HEK293 (cell line): ENCODE results near the gene USP3.
A peak's percentile ranks its signal among the peaks of the same experiment; 100 is the strongest.

Source experiments
- CTCF ChIA-PET: fragments of 350-600 bp; formaldehyde crosslinking; extraction: SDS; loops from one replicate; lab custom pipeline; 2021; ENCODE audit warnings: antibody characterized with exemption; lab: Yijun Ruan, JAX
- POLR2A ChIA-PET: fragments of 300-600 bp; formaldehyde crosslinking; extraction: SDS; loops from one replicate; lab custom pipeline; 2020; ENCODE audit warnings: antibody characterized with exemption, inconsistent platforms; lab: Yijun Ruan, JAX
- H3K27ac ChIP-seq: fragments of 200-500 bp; sonication (Bioruptor generic); 2 replicates; pipeline ENCODE4 v1.5.1; 2014; ENCODE audit warnings: low read depth, low read length, control low read depth, inconsistent platforms; ENCODE audit errors: extremely low read depth
- H3K36me3 ChIP-seq, 2 experiments: fragments of 200-500 bp in 1 of 2; sonication (Bioruptor generic) in 1 of 2; 1 replicate in 1 of 2; 2 replicates in 1 of 2; pipeline ENCODE4 v1.5.1; 2014 to 2017; ENCODE audit warnings: inconsistent platforms in 2 of 2, low read length in 2 of 2; ENCODE audit not compliant: control insufficient read depth in 2 of 2, insufficient read depth in 1 of 2
- H3K4me1 ChIP-seq: fragments of 200-500 bp; sonication (Bioruptor generic); 2 replicates; pipeline ENCODE4 v1.5.1; 2014; ENCODE audit warnings: mild to moderate bottlenecking, low read length, inconsistent platforms; ENCODE audit not compliant: control insufficient read depth, insufficient read depth
- H3K4me3 ChIP-seq: 2 replicates; pipeline ENCODE4 v1.5.1; 2011; ENCODE audit warnings: low read depth, mild to moderate bottlenecking, control low read depth, low read length, moderate library complexity
- H3K9me3 ChIP-seq: fragments of 200-500 bp; sonication (Bioruptor generic); 2 replicates; pipeline ENCODE4 v1.5.1; 2014; ENCODE audit warnings: low read depth, low read length, inconsistent platforms; ENCODE audit not compliant: control insufficient read depth, insufficient read depth
- TCF7L2 ChIP-seq: IDR thresholded peaks from 2 replicates; pipeline ENCODE4 v1.6.1; 2011; ENCODE audit warnings: low read depth, mild to moderate bottlenecking, inconsistent platforms, low read length, moderate library complexity, borderline replicate concordance
- ZNF174 ChIP-seq: fragments of 450-650 bp; formaldehyde crosslinking; IDR thresholded peaks from 2 replicates; pipeline ENCODE4 v1.5.0; 2017; ENCODE audit warnings: missing biosample characterization, mild to moderate bottlenecking, missing genetic modification characterization
- ZNF175 ChIP-seq: fragments of 450-650 bp; formaldehyde crosslinking; IDR thresholded peaks from 2 replicates; pipeline ENCODE4 v1.5.1; 2016; ENCODE audit warnings: missing biosample characterization, missing genetic modification characterization
- ZNF184 ChIP-seq: fragments of 450-650 bp; IDR thresholded peaks from 2 replicates; pipeline ENCODE4 v1.5.1; 2018; ENCODE audit warnings: missing biosample characterization, mild to moderate bottlenecking, missing genetic modification characterization
- ZNF202 ChIP-seq: fragments of 450-650 bp; formaldehyde crosslinking; IDR thresholded peaks from 2 replicates; pipeline ENCODE4 v1.5.1; 2016; ENCODE audit warnings: missing biosample characterization, missing genetic modification characterization, borderline replicate concordance
- ZNF311 ChIP-seq: fragments of 450-650 bp; formaldehyde crosslinking; IDR thresholded peaks from 2 replicates; pipeline ENCODE4 v1.5.1; 2017; ENCODE audit warnings: missing biosample characterization, missing genetic modification characterization, borderline replicate concordance
- ZNF585B ChIP-seq: fragments of 450-650 bp; formaldehyde crosslinking; IDR thresholded peaks from 2 replicates; pipeline ENCODE4 v1.5.1; 2016; ENCODE audit warnings: missing biosample characterization, missing genetic modification characterization
- ZNF654 ChIP-seq: fragments of 450-650 bp; formaldehyde crosslinking; IDR thresholded peaks from 2 replicates; pipeline ENCODE4 v1.5.1; 2016; ENCODE audit warnings: low read depth, missing biosample characterization, missing genetic modification characterization
- ZNF776 ChIP-seq: fragments of 450-650 bp; formaldehyde crosslinking; IDR thresholded peaks from 2 replicates; pipeline ENCODE4 v1.5.0; 2017; ENCODE audit warnings: missing biosample characterization, missing genetic modification characterization, borderline replicate concordance
- TF ChIP-seq, protein P1 (sequence below): fragments of 450-650 bp; formaldehyde crosslinking; IDR thresholded peaks from 2 replicates; pipeline ENCODE4 v1.5.0; 2017; ENCODE audit warnings: missing biosample characterization, missing genetic modification characterization, borderline replicate concordance
- TF ChIP-seq, protein P2 (sequence below): fragments of 450-650 bp; formaldehyde crosslinking; optimal IDR thresholded peaks from 2 replicates; pipeline ENCODE3; 2016; ENCODE audit warnings: missing biosample characterization, mild to moderate bottlenecking, missing genetic modification characterization
- TF ChIP-seq, protein P3 (sequence below): sonication (generic); formaldehyde crosslinking; IDR thresholded peaks from 2 replicates; pipeline ENCODE4 v1.8.1; 2022; ENCODE audit warnings: mild to moderate bottlenecking, moderate library complexity, missing genetic modification reagents
- TF ChIP-seq, protein P4 (sequence below): fragments of 450-650 bp; formaldehyde crosslinking; IDR thresholded peaks from 2 replicates; pipeline ENCODE4 v1.5.1; 2016; ENCODE audit warnings: missing biosample characterization, missing genetic modification characterization, low read depth
- TF ChIP-seq, protein P5 (sequence below): fragments of 450-650 bp; formaldehyde crosslinking; IDR thresholded peaks from 2 replicates; pipeline ENCODE4 v1.5.1; 2016; ENCODE audit warnings: missing biosample characterization, missing genetic modification characterization

The USP3 gene

GRCh38 chr15:63505842-63506222 is 1.4 kb downstream of the USP3 start:
- TF ChIP-seq ZNF654 (tag by site-specific recombination), result no peak
- TF ChIP-seq ZNF174 (tag by site-specific recombination), result no peak
- TF ChIP-seq ZNF776 (tag by site-specific recombination), result no peak
- TF ChIP-seq, protein P1, sequence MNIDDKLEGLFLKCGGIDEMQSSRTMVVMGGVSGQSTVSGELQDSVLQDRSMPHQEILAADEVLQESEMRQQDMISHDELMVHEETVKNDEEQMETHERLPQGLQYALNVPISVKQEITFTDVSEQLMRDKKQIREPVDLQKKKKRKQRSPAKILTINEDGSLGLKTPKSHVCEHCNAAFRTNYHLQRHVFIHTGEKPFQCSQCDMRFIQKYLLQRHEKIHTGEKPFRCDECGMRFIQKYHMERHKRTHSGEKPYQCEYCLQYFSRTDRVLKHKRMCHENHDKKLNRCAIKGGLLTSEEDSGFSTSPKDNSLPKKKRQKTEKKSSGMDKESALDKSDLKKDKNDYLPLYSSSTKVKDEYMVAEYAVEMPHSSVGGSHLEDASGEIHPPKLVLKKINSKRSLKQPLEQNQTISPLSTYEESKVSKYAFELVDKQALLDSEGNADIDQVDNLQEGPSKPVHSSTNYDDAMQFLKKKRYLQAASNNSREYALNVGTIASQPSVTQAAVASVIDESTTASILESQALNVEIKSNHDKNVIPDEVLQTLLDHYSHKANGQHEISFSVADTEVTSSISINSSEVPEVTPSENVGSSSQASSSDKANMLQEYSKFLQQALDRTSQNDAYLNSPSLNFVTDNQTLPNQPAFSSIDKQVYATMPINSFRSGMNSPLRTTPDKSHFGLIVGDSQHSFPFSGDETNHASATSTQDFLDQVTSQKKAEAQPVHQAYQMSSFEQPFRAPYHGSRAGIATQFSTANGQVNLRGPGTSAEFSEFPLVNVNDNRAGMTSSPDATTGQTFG, result no peak
- TF ChIP-seq, protein P2, sequence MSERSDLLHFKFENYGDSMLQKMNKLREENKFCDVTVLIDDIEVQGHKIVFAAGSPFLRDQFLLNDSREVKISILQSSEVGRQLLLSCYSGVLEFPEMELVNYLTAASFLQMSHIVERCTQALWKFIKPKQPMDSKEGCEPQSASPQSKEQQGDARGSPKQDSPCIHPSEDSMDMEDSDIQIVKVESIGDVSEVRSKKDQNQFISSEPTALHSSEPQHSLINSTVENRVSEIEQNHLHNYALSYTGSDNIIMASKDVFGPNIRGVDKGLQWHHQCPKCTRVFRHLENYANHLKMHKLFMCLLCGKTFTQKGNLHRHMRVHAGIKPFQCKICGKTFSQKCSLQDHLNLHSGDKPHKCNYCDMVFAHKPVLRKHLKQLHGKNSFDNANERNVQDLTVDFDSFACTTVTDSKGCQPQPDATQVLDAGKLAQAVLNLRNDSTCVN (tag by site-specific recombination), result no peak
- no peak for TF ChIP-seq ZNF585B (tag by site-specific recombination)
- TF ChIP-seq, protein P3, sequence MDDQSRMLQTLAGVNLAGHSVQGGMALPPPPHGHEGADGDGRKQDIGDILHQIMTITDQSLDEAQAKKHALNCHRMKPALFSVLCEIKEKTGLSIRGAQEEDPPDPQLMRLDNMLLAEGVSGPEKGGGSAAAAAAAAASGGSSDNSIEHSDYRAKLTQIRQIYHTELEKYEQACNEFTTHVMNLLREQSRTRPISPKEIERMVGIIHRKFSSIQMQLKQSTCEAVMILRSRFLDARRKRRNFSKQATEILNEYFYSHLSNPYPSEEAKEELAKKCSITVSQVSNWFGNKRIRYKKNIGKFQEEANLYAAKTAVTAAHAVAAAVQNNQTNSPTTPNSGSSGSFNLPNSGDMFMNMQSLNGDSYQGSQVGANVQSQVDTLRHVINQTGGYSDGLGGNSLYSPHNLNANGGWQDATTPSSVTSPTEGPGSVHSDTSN (CRISPR knock-in tag), result no peak
- no peak for TF ChIP-seq TCF7L2
- no peak for TF ChIP-seq ZNF311 (tag by site-specific recombination)
- TF ChIP-seq, protein P4, sequence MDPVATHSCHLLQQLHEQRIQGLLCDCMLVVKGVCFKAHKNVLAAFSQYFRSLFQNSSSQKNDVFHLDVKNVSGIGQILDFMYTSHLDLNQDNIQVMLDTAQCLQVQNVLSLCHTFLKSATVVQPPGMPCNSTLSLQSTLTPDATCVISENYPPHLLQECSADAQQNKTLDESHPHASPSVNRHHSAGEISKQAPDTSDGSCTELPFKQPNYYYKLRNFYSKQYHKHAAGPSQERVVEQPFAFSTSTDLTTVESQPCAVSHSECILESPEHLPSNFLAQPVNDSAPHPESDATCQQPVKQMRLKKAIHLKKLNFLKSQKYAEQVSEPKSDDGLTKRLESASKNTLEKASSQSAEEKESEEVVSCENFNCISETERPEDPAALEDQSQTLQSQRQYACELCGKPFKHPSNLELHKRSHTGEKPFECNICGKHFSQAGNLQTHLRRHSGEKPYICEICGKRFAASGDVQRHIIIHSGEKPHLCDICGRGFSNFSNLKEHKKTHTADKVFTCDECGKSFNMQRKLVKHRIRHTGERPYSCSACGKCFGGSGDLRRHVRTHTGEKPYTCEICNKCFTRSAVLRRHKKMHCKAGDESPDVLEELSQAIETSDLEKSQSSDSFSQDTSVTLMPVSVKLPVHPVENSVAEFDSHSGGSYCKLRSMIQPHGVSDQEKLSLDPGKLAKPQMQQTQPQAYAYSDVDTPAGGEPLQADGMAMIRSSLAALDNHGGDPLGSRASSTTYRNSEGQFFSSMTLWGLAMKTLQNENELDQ (tag by site-specific recombination), result no peak
- no peak for TF ChIP-seq ZNF175 (tag by site-specific recombination)
- TF ChIP-seq, protein P5, sequence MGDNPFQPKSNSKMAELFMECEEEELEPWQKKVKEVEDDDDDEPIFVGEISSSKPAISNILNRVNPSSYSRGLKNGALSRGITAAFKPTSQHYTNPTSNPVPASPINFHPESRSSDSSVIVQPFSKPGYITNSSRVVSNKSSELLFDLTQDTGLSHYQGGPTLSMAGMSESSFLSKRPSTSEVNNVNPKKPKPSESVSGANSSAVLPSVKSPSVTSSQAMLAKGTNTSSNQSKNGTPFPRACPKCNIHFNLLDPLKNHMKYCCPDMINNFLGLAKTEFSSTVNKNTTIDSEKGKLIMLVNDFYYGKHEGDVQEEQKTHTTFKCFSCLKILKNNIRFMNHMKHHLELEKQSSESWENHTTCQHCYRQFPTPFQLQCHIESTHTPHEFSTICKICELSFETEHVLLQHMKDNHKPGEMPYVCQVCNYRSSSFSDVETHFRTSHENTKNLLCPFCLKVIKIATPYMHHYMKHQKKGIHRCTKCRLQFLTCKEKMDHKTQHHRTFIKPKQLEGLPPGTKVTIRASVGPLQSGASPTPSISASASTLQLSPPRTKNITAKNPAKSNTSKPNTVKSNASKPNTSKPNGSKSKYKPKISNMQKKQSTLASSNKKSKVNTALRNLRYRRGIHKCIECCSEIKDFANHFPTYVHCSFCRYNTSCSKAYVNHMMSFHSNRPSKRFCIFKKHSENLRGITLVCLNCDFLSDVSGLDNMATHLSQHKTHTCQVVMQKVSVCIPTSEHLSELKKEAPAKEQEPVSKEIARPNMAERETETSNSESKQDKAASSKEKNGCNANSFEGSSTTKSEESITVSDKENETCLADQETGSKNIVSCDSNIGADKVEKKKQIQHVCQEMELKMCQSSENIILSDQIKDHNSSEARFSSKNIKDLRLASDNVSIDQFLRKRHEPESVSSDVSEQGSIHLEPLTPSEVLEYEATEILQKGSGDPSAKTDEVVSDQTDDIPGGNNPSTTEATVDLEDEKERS, result no peak
- no peak for TF ChIP-seq ZNF184 (tag by site-specific recombination)
- no peak for TF ChIP-seq ZNF202
- Histone ChIP-seq H3K27ac (peak overlapping the region; percentile 92; the same call in 1 of the 2 replicates), H3K9me3 (no peaks in the 10 kb centered on the region), H3K4me3 (peak overlapping the region; percentile 80), H3K4me1 (peaks cover 32% of the 10 kb centered on the region), H3K36me3 (no peaks in the 10 kb centered on the region)
- POLR2A ChIA-PET, result interaction anchor here (0.6 to 1.6 kb wide), 4 partner anchors 29 to 229 kb away, joined by 3 to 4 read pairs (median 3); partner anchors contain the start of gene APH1B
- CTCF ChIA-PET, result interaction anchor here (0.7 to 0.9 kb wide), 3 partner anchors 19 to 26 kb away, joined by 3 to 6 read pairs (median 4); no protein-coding TSS in a partner anchor
